Activated naive CD8-positive, alpha-beta T cell treated with anti-CD3 and anti-CD28 coated beads, Interleukin-2, amount 10 ng/mL, durations not matched to agents 7 days and 5 days (primary cell): ENCODE data around the gene MAMLD1. TPM values are rescaled to one million over a fixed set of nuclear protein-coding genes. Genes with fewer than 3 reads are reported as not detected.

Experiments
- ATAC-seq: fragments of 150-1000 bp; cut with Tn5 transposase; one replicate; pipeline ENCODE4 v1.10.0; 2021; ENCODE audit warnings: low read depth, moderate library complexity
- POLR2A ChIA-PET: fragments of 350-600 bp; sonication (Branson Sonifier 250); formaldehyde crosslinking; loops from one replicate; lab custom pipeline; 2021; ENCODE audit warnings: antibody characterized with exemption; lab: Charles Lee
- DNase-seq: peaks from one replicate; pipeline ENCODE4 v3.0.0; 2021
- H3K27ac Mint-ChIP-seq: one replicate; pipeline ENCODE4 v1.8.0; 2022; ENCODE audit warnings: mild to moderate bottlenecking, mixed read lengths
- H3K27me3 Mint-ChIP-seq: one replicate; pipeline ENCODE4 v1.8.0; 2022; ENCODE audit warnings: mild to moderate bottlenecking, moderate library complexity, mixed read lengths
- H3K36me3 Mint-ChIP-seq: one replicate; pipeline ENCODE4 v1.8.0; 2021; ENCODE audit warnings: mild to moderate bottlenecking, mixed read lengths
- H3K4me1 Mint-ChIP-seq: one replicate; pipeline ENCODE4 v1.8.0; 2021; ENCODE audit warnings: mixed read lengths
- H3K4me3 Mint-ChIP-seq: one replicate; pipeline ENCODE4 v1.8.0; 2022; ENCODE audit warnings: mild to moderate bottlenecking, moderate library complexity, mixed read lengths
- H3K9me3 Mint-ChIP-seq: one replicate; pipeline ENCODE4 v1.8.0; 2021; ENCODE audit warnings: mixed read lengths
- total RNA-seq, 2 experiments: library from RNA; stranded (reverse); gene quantifications; one replicate each; pipeline ENCODE4 v1.2.3, GENCODE V29; 2021

The MAMLD1 gene
- total RNA-seq, 2 experiments from 2014 or later = 1.6 to 2.5 TPM

- no peaks in the 10 kb centered on the region for H3K36me3 Mint-ChIP-seq
- no peaks in the 10 kb centered on the region for H3K9me3 Mint-ChIP-seq
- DNase-seq (peak; percentile 39), ATAC-seq (peak; percentile 74)
- POLR2A ChIA-PET = no interaction called here
- no peaks in the 10 kb centered on the region for H3K27me3 Mint-ChIP-seq
- no peak overlapping the region for H3K4me3 Mint-ChIP-seq
- peaks cover 20% of the 10 kb centered on the region for H3K4me1 Mint-ChIP-seq
- no peak overlapping the region for H3K27ac Mint-ChIP-seq
Measured at GRCh38 chrX:150486011-150486410, 122.9 kb downstream of the MAMLD1 start.

GRCh38 chrX:150487369-150488094 is 124.4 kb downstream of the MAMLD1 start:
- POLR2A ChIA-PET = no interaction called here

GRCh38 chrX:150489359-150490015 is 126.4 kb downstream of the MAMLD1 start:
- DNase-seq = no peak
- Mint-ChIP-seq H3K4me3 (no peak overlapping the region), H3K4me1 (peaks cover 8% of the 10 kb centered on the region), H3K9me3 (no peaks in the 10 kb centered on the region), H3K27me3 (no peaks in the 10 kb centered on the region), H3K36me3 (no peaks in the 10 kb centered on the region), H3K27ac (no peak overlapping the region)
- ATAC-seq = no peak
- POLR2A ChIA-PET = no interaction called here

More at GRCh38 chrX:150487369-150488094, 124.4 kb downstream of the MAMLD1 start:
- no peak overlapping the region for H3K27ac Mint-ChIP-seq
- no peaks in the 10 kb centered on the region for H3K9me3 Mint-ChIP-seq
- H3K4me3 Mint-ChIP-seq = no peak overlapping the region
- ATAC-seq = no peak
- DNase-seq = no peak
- H3K27me3 Mint-ChIP-seq = no peaks in the 10 kb centered on the region
- no peaks in the 10 kb centered on the region for H3K36me3 Mint-ChIP-seq
- peaks cover 14% of the 10 kb centered on the region for H3K4me1 Mint-ChIP-seq

GRCh38 chrX:150495496-150495895 is 132.4 kb downstream of the MAMLD1 start:
- Mint-ChIP-seq H3K27me3 (no peaks in the 10 kb centered on the region), H3K9me3 (no peaks in the 10 kb centered on the region), H3K27ac (no peak overlapping the region), H3K4me1 (no peaks in the 10 kb centered on the region), H3K4me3 (no peak overlapping the region), H3K36me3 (no peaks in the 10 kb centered on the region)
- POLR2A ChIA-PET = no interaction called here
- DNase-seq (no peak), ATAC-seq (no peak)

GRCh38 chrX:150499240-150499639 is 136.1 kb downstream of the MAMLD1 start:
- Mint-ChIP-seq H3K27ac (no peak overlapping the region), H3K4me3 (no peak overlapping the region), H3K9me3 (no peaks in the 10 kb centered on the region), H3K4me1 (no peaks in the 10 kb centered on the region), H3K27me3 (peaks cover 2% of the 10 kb centered on the region), H3K36me3 (no peaks in the 10 kb centered on the region)
- no peak for ATAC-seq
- POLR2A ChIA-PET = no interaction called here
- DNase-seq = no peak

- no peak overlapping the region for H3K27ac Mint-ChIP-seq
- H3K4me1 Mint-ChIP-seq = peaks cover 2% of the 10 kb centered on the region
- DNase-seq = no peak
- H3K36me3 Mint-ChIP-seq = no peaks in the 10 kb centered on the region
- POLR2A ChIA-PET = no interaction called here
- no peak overlapping the region for H3K4me3 Mint-ChIP-seq
- H3K27me3 Mint-ChIP-seq = peaks cover 2% of the 10 kb centered on the region
- ATAC-seq = no peak
- no peaks in the 10 kb centered on the region for H3K9me3 Mint-ChIP-seq
Measured at GRCh38 chrX:150502091-150502490, 139.0 kb downstream of the MAMLD1 start.

- no peak for DNase-seq
Measured at GRCh38 chrX:150502979-150503897, 140.1 kb downstream of the MAMLD1 start.

GRCh38 chrX:150503898-150504219 is 140.7 kb downstream of the MAMLD1 start:
- POLR2A ChIA-PET = no interaction called here
- H3K36me3 Mint-ChIP-seq = no peaks in the 10 kb centered on the region

More at GRCh38 chrX:150502979-150503897, 140.1 kb downstream of the MAMLD1 start:
- H3K27me3 Mint-ChIP-seq = peaks cover 2% of the 10 kb centered on the region
- H3K4me3 Mint-ChIP-seq = no peak overlapping the region
- no peak overlapping the region for H3K27ac Mint-ChIP-seq
- no peak for ATAC-seq
- no peaks in the 10 kb centered on the region for H3K9me3 Mint-ChIP-seq
- H3K36me3 Mint-ChIP-seq = no peaks in the 10 kb centered on the region
- POLR2A ChIA-PET = no interaction called here
- peaks cover 4% of the 10 kb centered on the region for H3K4me1 Mint-ChIP-seq

GRCh38 chrX:150504397-150505182 is 141.5 kb downstream of the MAMLD1 start:
- H3K27ac Mint-ChIP-seq = no peak overlapping the region
- no peak for DNase-seq
- H3K4me1 Mint-ChIP-seq = peaks cover 4% of the 10 kb centered on the region
- no peaks in the 10 kb centered on the region for H3K36me3 Mint-ChIP-seq
- H3K27me3 Mint-ChIP-seq = peaks cover 2% of the 10 kb centered on the region
- ATAC-seq = no peak
- no peaks in the 10 kb centered on the region for H3K9me3 Mint-ChIP-seq
- POLR2A ChIA-PET = no interaction called here
- no peak overlapping the region for H3K4me3 Mint-ChIP-seq

More at GRCh38 chrX:150503898-150504219, 140.7 kb downstream of the MAMLD1 start:
- Mint-ChIP-seq H3K27ac (no peak overlapping the region), H3K27me3 (peaks cover 2% of the 10 kb centered on the region), H3K9me3 (no peaks in the 10 kb centered on the region), H3K4me3 (no peak overlapping the region), H3K4me1 (peaks cover 4% of the 10 kb centered on the region)
- DNase-seq (no peak), ATAC-seq (no peak)

GRCh38 chrX:150506020-150506419 is 142.9 kb downstream of the MAMLD1 start:
- Mint-ChIP-seq H3K36me3 (no peaks in the 10 kb centered on the region), H3K4me1 (peaks cover 4% of the 10 kb centered on the region), H3K27me3 (peaks cover 2% of the 10 kb centered on the region), H3K4me3 (no peak overlapping the region), H3K9me3 (no peaks in the 10 kb centered on the region), H3K27ac (no peak overlapping the region)
- ATAC-seq = no peak
- POLR2A ChIA-PET = no interaction called here
- no peak for DNase-seq

GRCh38 chrX:150506486-150506885 is 143.4 kb downstream of the MAMLD1 start:
- POLR2A ChIA-PET = no interaction called here

GRCh38 chrX:150507251-150507856 is 144.2 kb downstream of the MAMLD1 start:
- DNase-seq (no peak), ATAC-seq (no peak)
- POLR2A ChIA-PET = no interaction called here
- H3K27ac Mint-ChIP-seq = no peak overlapping the region
- H3K36me3 Mint-ChIP-seq = no peaks in the 10 kb centered on the region
- no peak overlapping the region for H3K4me3 Mint-ChIP-seq
- peaks cover 4% of the 10 kb centered on the region for H3K4me1 Mint-ChIP-seq
- H3K9me3 Mint-ChIP-seq = no peaks in the 10 kb centered on the region
- H3K27me3 Mint-ChIP-seq = no peaks in the 10 kb centered on the region

More at GRCh38 chrX:150506486-150506885, 143.4 kb downstream of the MAMLD1 start:
- H3K27me3 Mint-ChIP-seq = peaks cover 2% of the 10 kb centered on the region
- DNase-seq (no peak), ATAC-seq (no peak)
- H3K36me3 Mint-ChIP-seq = no peaks in the 10 kb centered on the region
- peaks cover 4% of the 10 kb centered on the region for H3K4me1 Mint-ChIP-seq
- H3K4me3 Mint-ChIP-seq = no peak overlapping the region
- H3K9me3 Mint-ChIP-seq = no peaks in the 10 kb centered on the region
- H3K27ac Mint-ChIP-seq = no peak overlapping the region
